Lung (tissue), 12 donors: ENCODE data around the gene RERE. TPM values are rescaled to one million over a fixed set of nuclear protein-coding genes. Genes with fewer than 3 reads are reported as not detected.

ENCODE experiments used
- ATAC-seq: fragments of 200-7000 bp; cut with Tn5 transposase; one replicate; pipeline ENCODE4 v1.9.1; 2020; ENCODE audit warnings: moderate number of reproducible peaks; ENCODE audit not compliant: insufficient read depth, low FRiP score
- DNase-seq, 3 donors: peaks; one replicate each; pipeline ENCODE4 v3.0.0-alpha.2; 2013 to 2017
- H3K27ac ChIP-seq, 2 donors: one replicate each; pipeline ENCODE4 v1.5.1; 2013; ENCODE audit warnings: mild to moderate bottlenecking in 2 of 2, moderate library complexity in 2 of 2, control low read depth in 1 of 2, inconsistent platforms in 1 of 2, low read depth in 1 of 2, low read length in 1 of 2
- H3K27me3 ChIP-seq, 3 donors: one replicate each; pipeline ENCODE4 v1.5.1; 2013; ENCODE audit warnings: low read length in 2 of 3; ENCODE audit not compliant: control insufficient read depth in 3 of 3, insufficient read depth in 3 of 3
- H3K36me3 ChIP-seq, 4 donors: one replicate each; pipeline ENCODE4 v1.5.1; 2013; ENCODE audit warnings: low read length in 4 of 4, mild to moderate bottlenecking in 1 of 4, moderate library complexity in 1 of 4; ENCODE audit not compliant: control insufficient read depth in 4 of 4, insufficient read depth in 4 of 4
- H3K4me1 ChIP-seq, 5 donors: one replicate each; pipeline ENCODE4 v1.5.1; 2013; ENCODE audit warnings: low read length in 5 of 5, mild to moderate bottlenecking in 2 of 5, moderate library complexity in 1 of 5; ENCODE audit not compliant: control insufficient read depth in 5 of 5, insufficient read depth in 5 of 5
- H3K4me3 ChIP-seq: one replicate; pipeline ENCODE4 v1.5.1; 2013; ENCODE audit warnings: mild to moderate bottlenecking, control low read depth, moderate library complexity
- H3K9ac ChIP-seq, 2 donors: one replicate each; pipeline ENCODE4 v1.5.1; 2013; ENCODE audit warnings: low read length in 2 of 2, control low read depth in 1 of 2; ENCODE audit not compliant: insufficient read depth in 1 of 2
- H3K9me3 ChIP-seq, 4 donors: one replicate each; pipeline ENCODE4 v1.5.1; 2013; ENCODE audit warnings: low read length in 3 of 4, mild to moderate bottlenecking in 1 of 4, moderate library complexity in 1 of 4; ENCODE audit not compliant: control insufficient read depth in 4 of 4, insufficient read depth in 3 of 4
- CTCF ChIP-seq: IDR thresholded peaks from 2 replicates; pipeline ENCODE4 v1.5.1; 2012; ENCODE audit warnings: mild to moderate bottlenecking; ENCODE audit errors: control extremely low read depth, extremely low read depth
- WGBS, 2 donors: extraction: QIAGEN DNeasy Blood & Tissue Kit; methylation state at CpG; one replicate each; pipeline ENCODE4 v1.1.7; 2013; 5-methylcytosine and 5-hydroxymethylcytosine counted together
- polyA plus RNA-seq, 2 donors: library from polyadenylated mRNA; stranded (reverse); fragments of 200-250 nt; gene quantifications; one replicate each; pipeline ENCODE4 v1.2.1, GENCODE V29; 2013
- total RNA-seq, 2 donors: library from RNA; depleted of rRNA in 1 of 2; stranded (reverse); fragments of >200 nt in 1 of 2; gene quantifications; one replicate each; pipeline ENCODE4 v1.2.1, GENCODE V29; 2014 to 2021
- donor health status: control.
- donor health status: control.
- donor health status: Bipolar disorder and iron deficiency.
- donor health status: healthy.
- donor health status: DM: yes; HTN: yes; CAD: no.

Gene RERE
- total and polyA plus RNA-seq, 4 donors: 21.7 to 207 (median 57.5) TPM

DNA sequence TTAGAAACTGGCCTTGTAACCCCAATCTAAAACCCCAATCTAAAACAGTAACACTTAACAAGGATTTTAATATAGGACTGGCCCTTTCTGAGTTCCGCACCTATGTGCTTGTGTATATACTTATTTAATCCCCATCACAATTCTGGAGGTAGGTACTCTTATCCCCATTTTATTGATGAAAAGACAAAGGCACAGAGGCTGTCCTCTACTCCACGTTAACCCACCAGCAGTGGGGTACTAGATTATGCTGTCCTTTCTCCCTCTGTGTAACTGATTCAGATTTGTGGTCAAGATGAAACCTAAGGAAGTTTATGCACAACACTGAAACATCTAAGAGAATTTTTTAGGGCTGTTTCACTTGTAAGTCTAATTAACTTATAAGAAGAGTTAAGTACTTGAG is 175.3 kb downstream of the RERE start:
- ATAC-seq (no peak), DNase-seq (no peak)
- H3K27ac ChIP-seq: no peak overlapping the region
- H3K9ac ChIP-seq: no peak overlapping the region
- H3K36me3 ChIP-seq: peaks cover 0 to 3% (median 0%) of the 10 kb centered on the region in 4 donors
- no peak overlapping the region for H3K4me3 ChIP-seq
- peaks cover 0 to 29% (median 5%) of the 10 kb centered on the region in 5 donors for H3K4me1 ChIP-seq
- no peaks in the 10 kb centered on the region for H3K27me3 ChIP-seq
- no peaks in the 10 kb centered on the region for H3K9me3 ChIP-seq
- TF ChIP-seq CTCF: no peak
- 92 to 99% methylated on average over 2 of the region's 2 CpGs for WGBS, 2 donors

GRCh38 chr1:8641377-8641997 is 176.0 kb downstream of the RERE start:
- 81 to 83% methylated on average over 3 of the region's 3 CpGs for WGBS, 2 donors
- no peak overlapping the region for H3K9ac ChIP-seq
- TF ChIP-seq CTCF: no peak

DNA sequence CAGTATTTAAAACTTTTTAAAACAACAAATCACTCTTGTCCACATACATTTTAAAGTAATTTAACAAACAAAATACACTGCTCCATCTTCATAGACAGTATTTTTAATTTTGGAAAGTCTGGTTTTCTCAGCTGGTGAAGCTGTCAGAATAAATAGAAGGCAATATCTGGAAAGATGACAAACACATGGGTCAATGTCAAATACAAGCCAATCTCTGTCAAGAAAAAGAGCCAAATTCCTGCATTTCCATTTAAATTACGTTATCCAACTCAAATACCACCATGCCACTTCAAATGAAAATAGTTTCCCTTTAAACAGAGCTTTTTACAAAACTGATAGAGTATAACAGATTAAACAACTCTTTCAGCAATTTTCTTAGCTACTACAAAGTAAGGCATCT is 176.5 kb downstream of the RERE start:
- Histone ChIP-seq H3K9ac (no peak overlapping the region), H3K27me3 (no peaks in the 10 kb centered on the region), H3K9me3 (no peaks in the 10 kb centered on the region), H3K36me3 (peaks cover 0 to 3% (median 0%) of the 10 kb centered on the region in 4 donors), H3K4me3 (no peak overlapping the region), H3K27ac (no peak overlapping the region), H3K4me1 (peaks cover 0 to 23% (median 5%) of the 10 kb centered on the region in 5 donors)
- 75 to 84% methylated on average over 1 of the region's 1 CpG for WGBS, 2 donors
- TF ChIP-seq CTCF: no peak
- DNase-seq (no peak), ATAC-seq (no peak)

More at GRCh38 chr1:8641377-8641997, 176.0 kb downstream of the RERE start:
- H3K4me1 ChIP-seq: peaks cover 0 to 23% (median 5%) of the 10 kb centered on the region in 5 donors
- H3K27me3 ChIP-seq: no peaks in the 10 kb centered on the region
- ATAC-seq: no peak
- no peak overlapping the region for H3K4me3 ChIP-seq
- no peaks in the 10 kb centered on the region for H3K9me3 ChIP-seq
- peaks cover 0 to 3% (median 0%) of the 10 kb centered on the region in 4 donors for H3K36me3 ChIP-seq
- no peak for DNase-seq
- no peak overlapping the region for H3K27ac ChIP-seq

GRCh38 chr1:8639148-8639547 is 178.3 kb downstream of the RERE start:
- ATAC-seq (no peak), DNase-seq (no peak)
- peaks cover 0 to 19% (median 5%) of the 10 kb centered on the region in 5 donors for H3K4me1 ChIP-seq
- no peaks in the 10 kb centered on the region for H3K36me3 ChIP-seq
- no peaks in the 10 kb centered on the region for H3K9me3 ChIP-seq
- H3K27me3 ChIP-seq: no peaks in the 10 kb centered on the region
- no peak overlapping the region for H3K9ac ChIP-seq
- 93 to 95% methylated on average over 5 of the region's 5 CpGs for WGBS, 2 donors
- peak overlapping the region in 1 of 2 donors; percentile 40 for H3K27ac ChIP-seq
- no peak overlapping the region for H3K4me3 ChIP-seq
- no peak for TF ChIP-seq CTCF
